Panc1 (cell line): Measurements from ENCODE around the gene MN1.

ENCODE experiments used
- CTCF ChIP-seq: fragments of 450-650 bp; IDR thresholded peaks from 2 replicates; pipeline ENCODE4 v1.5.1; 2017; ENCODE audit warnings: mild to moderate bottlenecking
- POLR2AphosphoS5 ChIP-seq: IDR thresholded peaks from 2 replicates; pipeline ENCODE4 v1.6.1; 2012; ENCODE audit warnings: mild to moderate bottlenecking, low read depth, low read length, moderate library complexity
- REST ChIP-seq, 2 experiments: IDR thresholded peaks; 2 replicates each; pipeline ENCODE4 v1.6.1; 2011 to 2012; ENCODE audit warnings: low read depth in 2 of 2, control low read depth in 1 of 2, low read length in 1 of 2, mild to moderate bottlenecking in 1 of 2, moderate library complexity in 1 of 2; ENCODE audit not compliant: insufficient read depth in 1 of 2
- SIN3A ChIP-seq: IDR thresholded peaks from 2 replicates; pipeline ENCODE4 v1.6.1; 2012; ENCODE audit warnings: low read depth, mild to moderate bottlenecking, low read length, moderate library complexity, borderline replicate concordance; ENCODE audit not compliant: insufficient read depth
- TCF7L2 ChIP-seq: IDR thresholded peaks from 2 replicates; pipeline ENCODE4 v1.6.1; 2011; ENCODE audit warnings: mild to moderate bottlenecking, low read depth, low read length, inconsistent platforms

DNA sequence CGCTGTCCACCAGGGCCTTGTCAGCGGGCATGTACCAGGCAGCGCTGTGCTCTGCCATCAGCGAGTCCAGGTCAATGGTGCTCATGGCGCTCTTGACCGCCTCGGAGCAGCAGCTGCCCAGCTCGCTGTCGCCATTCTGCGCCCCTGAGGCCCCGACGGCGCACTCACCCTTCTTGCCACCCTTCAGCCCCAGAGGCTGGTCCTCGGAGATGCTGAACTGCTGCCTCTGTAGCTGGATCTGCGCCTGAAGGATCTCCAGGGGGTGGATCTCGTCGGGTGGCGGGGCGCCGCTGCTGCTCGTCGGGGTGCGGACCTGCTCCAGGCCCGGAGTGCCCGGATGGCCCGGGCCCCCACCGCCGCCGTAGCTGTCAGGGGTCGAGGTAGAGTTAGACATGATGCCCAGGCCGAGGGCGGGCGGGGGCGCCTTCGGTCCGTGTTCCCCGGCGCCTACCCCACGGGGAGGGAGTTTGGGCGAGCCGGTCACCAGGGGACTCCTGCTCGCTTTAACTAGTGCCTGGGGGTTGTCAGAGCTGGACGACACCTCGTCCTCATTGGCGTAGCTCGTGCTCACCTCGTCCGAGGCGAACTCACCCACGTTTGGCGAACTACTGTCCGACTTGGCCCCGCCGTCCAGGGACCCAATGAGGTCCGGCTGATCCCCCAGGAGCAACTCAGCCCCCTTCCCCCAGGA, 4.6 kb downstream of the MN1 start:
- TF ChIP-seq CTCF (no peak), SIN3A (no peak), REST (IDR thresholded peaks at IDR 0.05; ENCODE audit: insufficient read depth in 1 of 2, low read depth in 2 of 2, low read length in 1 of 2) (no peak), POLR2AphosphoS5 (no peak), TCF7L2 (no peak)
